GM04504 (cell line): ENCODE results near the gene HTR2B.
"Not testable (repeated sequence)": the region's sequence is repeated elsewhere in the genome, so short reads cannot be mapped to it uniquely, and the experiment has no call there.

Source experiments
- DNase-seq: peaks from one replicate; pipeline ENCODE4 v3.0.0-alpha.2; 2012; ENCODE audit warnings: low read depth

HTR2B gene

GRCh38 chr2:231093933-231094332 is 30.9 kb downstream of the HTR2B start:
- DNase-seq: no peak

- no peak for DNase-seq
Measured at GRCh38 chr2:231088754-231089153, 36.1 kb downstream of the HTR2B start.

GRCh38 chr2:231084565-231084964 is 40.3 kb downstream of the HTR2B start:
- no peak for DNase-seq

DNA sequence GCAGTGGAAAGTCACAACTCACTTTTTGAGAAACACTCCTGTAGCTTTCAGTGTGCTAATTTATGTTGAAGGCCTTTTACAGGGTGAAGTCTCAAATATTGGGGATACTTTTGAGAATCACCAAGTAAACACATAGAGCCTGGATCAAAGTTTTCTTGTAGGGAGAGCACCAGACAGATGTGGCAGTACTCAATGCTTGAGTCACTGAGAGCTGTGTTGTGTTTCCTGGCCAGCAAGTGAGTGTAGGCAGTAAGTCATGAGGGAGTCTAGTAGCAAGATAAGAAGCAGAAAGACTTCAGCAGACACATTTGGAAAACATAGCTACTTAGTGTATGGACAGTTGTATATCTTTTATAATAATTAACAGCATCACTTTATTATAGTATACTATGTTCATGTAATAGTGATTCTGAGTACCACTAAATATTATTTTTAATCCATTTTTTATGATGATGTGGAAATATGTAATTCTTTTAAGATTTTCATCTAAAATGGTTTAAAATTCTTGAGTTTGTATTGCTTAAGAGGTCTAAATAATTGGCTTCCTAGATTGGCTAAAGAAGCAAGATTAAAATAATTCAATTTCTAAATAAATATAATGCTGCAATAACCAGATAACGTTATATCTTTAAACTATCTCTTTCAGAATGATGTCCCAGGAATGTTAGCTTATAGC is 55.3 kb downstream of the HTR2B start:
- no peak for DNase-seq

GRCh38 chr2:231068525-231069222 is 56.2 kb downstream of the HTR2B start:
- DNase-seq: no peak

DNA sequence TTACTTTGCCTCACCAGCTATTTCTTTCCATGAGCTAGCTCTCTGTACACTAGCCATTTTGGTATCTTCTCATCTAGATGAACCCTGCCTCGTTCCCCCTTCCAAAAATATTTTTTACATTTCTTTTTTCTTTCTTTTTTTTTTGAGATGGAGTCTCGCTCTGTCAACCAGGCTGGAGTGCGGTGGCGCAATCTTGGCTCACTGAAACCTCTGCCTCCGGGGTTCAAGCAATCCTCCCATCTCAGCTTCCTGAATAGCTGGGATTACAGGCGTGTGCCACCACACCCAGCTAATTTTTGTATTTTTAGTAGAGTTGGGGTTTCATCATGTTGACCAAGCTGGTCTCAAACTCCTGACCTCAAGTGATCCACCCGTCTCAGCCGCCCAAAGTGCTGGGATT is 57.3 kb downstream of the HTR2B start:
- not testable (repeated sequence) for DNase-seq

GRCh38 chr2:231065966-231066365 is 58.9 kb downstream of the HTR2B start:
- no peak for DNase-seq

DNA sequence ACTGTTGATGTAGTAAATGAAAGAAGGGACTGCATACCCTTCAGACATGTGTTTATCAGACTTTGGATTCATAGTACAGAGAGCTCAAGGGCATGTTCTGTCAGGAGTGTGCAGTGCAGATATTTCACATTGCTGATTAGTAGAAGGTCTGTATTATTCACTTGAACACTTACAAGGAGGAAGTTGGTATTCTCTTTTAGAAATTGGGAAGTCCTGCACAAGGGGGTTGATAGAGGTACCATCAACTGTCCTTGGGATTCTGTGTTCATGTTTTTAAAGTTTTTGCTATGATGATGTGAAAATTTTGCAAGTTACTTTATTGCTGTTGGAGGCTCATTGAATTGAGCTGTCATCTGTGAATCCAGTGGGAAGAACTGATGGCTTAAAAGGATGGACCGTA is 61.5 kb downstream of the HTR2B start:
- no peak for DNase-seq

GRCh38 chr2:231062776-231063175 is 62.1 kb downstream of the HTR2B start:
- no peak for DNase-seq

DNA sequence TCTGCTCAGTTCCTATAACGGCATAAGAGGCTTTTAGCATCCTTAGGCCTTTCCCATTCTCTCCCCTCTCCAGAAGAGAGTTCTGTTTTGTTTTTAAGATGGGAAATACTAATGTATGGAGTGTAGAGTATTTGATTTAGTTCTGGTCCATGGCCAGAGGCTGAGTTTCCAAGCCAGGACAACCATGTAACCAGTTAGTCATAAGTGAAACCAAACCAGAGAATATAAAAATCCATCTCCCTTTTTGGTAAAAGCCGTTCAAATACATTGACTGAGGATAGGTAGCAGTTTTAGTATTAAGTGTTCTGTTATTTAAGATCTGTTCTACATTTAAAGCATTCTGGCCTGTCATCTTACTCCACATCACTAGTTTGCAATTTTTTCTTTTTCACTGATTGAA is 65.1 kb downstream of the HTR2B start:
- no peak for DNase-seq

DNA sequence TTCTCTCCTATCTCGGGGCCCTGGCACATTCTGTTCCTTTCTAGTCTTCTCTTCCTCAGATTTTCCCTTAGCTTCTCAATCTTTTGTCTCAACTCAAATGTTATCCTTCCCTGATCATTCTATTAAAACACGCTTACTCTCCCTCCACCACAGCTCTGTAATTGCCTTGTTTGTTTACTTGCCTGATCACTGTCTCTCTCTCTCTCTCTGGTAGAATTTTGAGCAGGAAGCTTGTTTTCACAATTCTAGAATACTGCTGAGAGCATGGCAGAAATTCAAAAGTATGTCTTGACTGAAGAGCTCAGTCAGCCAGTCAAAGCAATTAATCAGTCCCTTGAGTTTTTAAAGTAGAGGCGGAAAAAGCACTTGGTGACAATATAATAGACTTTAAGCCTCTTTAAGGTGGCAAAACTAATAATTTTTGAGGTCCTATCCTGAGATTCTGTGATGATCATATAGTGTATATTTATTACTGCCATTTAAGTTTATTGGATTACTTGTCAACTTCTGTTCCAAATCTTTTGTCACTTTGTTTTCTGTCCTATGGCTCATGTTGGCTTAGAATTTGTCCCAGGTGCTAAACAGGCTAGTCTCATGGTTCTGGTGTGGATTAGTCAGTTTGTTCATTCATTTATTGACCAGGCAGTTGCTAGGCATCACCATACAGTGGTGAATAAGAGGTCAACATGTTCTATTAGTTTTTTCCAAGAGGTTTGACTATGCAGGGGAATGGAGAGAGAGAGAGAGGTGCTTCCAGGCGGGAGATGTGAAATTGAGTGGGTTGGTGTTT is 65.9 kb downstream of the HTR2B start:
- no peak for DNase-seq
